ENCODE data around the gene SLC18A3. TPM values are rescaled to one million over a fixed set of nuclear protein-coding genes. Genes with fewer than 3 reads are reported as not detected.

Gene SLC18A3
- polyA plus RNA-seq, 3 donors = not detected

Other genes with a start within 250 kb of the SLC18A3 start
- under 1 TPM in 1 of 3 donors, not detected in 2; 0.09 TPM for gene DRGX, start 214.2 kb upstream of the SLC18A3 start, polyA plus RNA-seq (ENCODE audit: insufficient read length in 3 of 3)
- gene ERCC6, start 71.2 kb upstream of the SLC18A3 start, polyA plus RNA-seq (ENCODE audit: insufficient read length in 3 of 3) = 10 to 100 TPM; 15.2 to 16.5 (median 15.8) TPM
- under 1 TPM in 1 of 3 donors, not detected in 2; 0.11 TPM for gene CHAT, start 3.7 kb downstream of the SLC18A3 start, polyA plus RNA-seq (ENCODE audit: insufficient read length in 3 of 3)
- not detected for gene C10orf53, start 69.3 kb downstream of the SLC18A3 start, polyA plus RNA-seq (ENCODE audit: insufficient read length in 3 of 3)
- 10 to 100 TPM; 37.2 to 60.0 (median 43.6) TPM for gene OGDHL, start 152.0 kb downstream of the SLC18A3 start, polyA plus RNA-seq (ENCODE audit: insufficient read length in 3 of 3)

Data from renal cortex interstitium (tissue), 3 donors.